Stimulated activated CD4-positive, alpha-beta T cell treated with anti-CD3 and anti-CD28 coated beads, Interleukin-1b, Interleukin-23, amount 100 ng/mL, for 48 hours (primary cell): ENCODE results near the gene OR2AJ1.

Source experiments
- DNase-seq: peaks from one replicate; pipeline ENCODE4 v3.0.0-alpha.2; 2020

OR2AJ1 gene

GRCh38 chr1:247962911-247963588 is 38.4 kb downstream of the OR2AJ1 start:
- no peak for DNase-seq

- no peak for DNase-seq
These were observed 40.2 kb downstream of the OR2AJ1 start, which contains the start of gene OR2AK2 for GRCh38 chr1:247964933-247965332. Gene OR2AK2, plus strand, starts transcription at chr1:247965233. Its CDS starts 144 bp downstream, at chr1:247965377.

GRCh38 chr1:247966532-247967204 is 42.0 kb downstream of the OR2AJ1 start:
- no peak for DNase-seq
